OCI-LY3 (cell line): Measurements from ENCODE around the gene MAP4K2.

Experiments used
- H2AFZ ChIP-seq: fragments of 200-600, 300-600 bp; shearing (Covaris generic); 2 replicates; pipeline ENCODE4 v1.6.0; 2014; ENCODE audit warnings: antibody characterized with exemption, low read depth, low read length
- H3K27ac ChIP-seq: fragments of 200-600, 300-600 bp; sonication (generic); 2 replicates; pipeline ENCODE4 v1.5.1; 2014; ENCODE audit warnings: mild to moderate bottlenecking, low read length, moderate library complexity, mixed read lengths
- H3K27me3 ChIP-seq: fragments of 200-600, 300-600 bp; sonication (generic); 2 replicates; pipeline ENCODE4 v1.6.1; 2014; ENCODE audit warnings: low read depth, low read length, mixed read lengths
- H3K36me3 ChIP-seq: fragments of 200-600, 300-600 bp; sonication (generic); replicated peaks from 2 replicates; pipeline ENCODE3; 2014; ENCODE audit warnings: low read depth, low read length, mixed read lengths
- H3K4me1 ChIP-seq: fragments of 300-600, 200-600 bp; sonication (generic); 2 replicates; pipeline ENCODE4 v1.6.1; 2014; ENCODE audit warnings: low read length, mixed read lengths
- H3K4me2 ChIP-seq: fragments of 200-600, 300-600 bp; sonication (generic); 2 replicates; pipeline ENCODE4 v1.6.1; 2014; ENCODE audit warnings: low read length, mixed read lengths
- H3K4me3 ChIP-seq: fragments of 300-600, 200-600 bp; sonication (generic); 2 replicates; pipeline ENCODE4 v1.5.1; 2014; ENCODE audit warnings: antibody characterized with exemption, mild to moderate bottlenecking, low read length, moderate library complexity
- H3K79me2 ChIP-seq: fragments of 300-600, 200-600 bp; shearing (Covaris generic); 2 replicates; pipeline ENCODE4 v1.6.1; 2014; ENCODE audit warnings: mild to moderate bottlenecking, low read length, mixed read lengths
- H3K9ac ChIP-seq: fragments of 300-600, 200-600 bp; shearing (Covaris generic); 2 replicates; pipeline ENCODE4 v1.6.0; 2014; ENCODE audit warnings: mild to moderate bottlenecking, low read length, moderate library complexity
- H3K9me3 ChIP-seq: fragments of 200-600, 300-600 bp; shearing (Covaris generic); 2 replicates; pipeline ENCODE4 v1.6.1; 2014; ENCODE audit warnings: low read length, mixed read lengths; ENCODE audit not compliant: insufficient read depth
- H4K20me1 ChIP-seq: fragments of 200-600, 300-600 bp; sonication (generic); 2 replicates; pipeline ENCODE4 v1.6.1; 2016; ENCODE audit warnings: low read length, mixed read lengths; ENCODE audit not compliant: insufficient read depth
- CTCF ChIP-seq: fragments of 200-600, 300-600 bp; sonication (generic); IDR thresholded peaks from 2 replicates; pipeline ENCODE4 v1.5.1; 2014; ENCODE audit warnings: antibody characterized with exemption, low read length, low read depth
- EZH2phosphoT487 ChIP-seq: fragments of 200-600 bp; shearing (Covaris generic); IDR thresholded peaks from 2 replicates; pipeline ENCODE4 v1.6.1; 2018; ENCODE audit warnings: antibody characterized with exemption, mixed run types, low read depth

The MAP4K2 gene

GRCh38 chr11:64743591-64744543, 59.1 kb downstream of the MAP4K2 start, which contains the start of gene RASGRP2:
Gene RASGRP2 (minus strand): TSS chr11:64744142. CDS start chr11:64742866, 1,276 bp downstream.
- peak within 1 kb of the TSS; percentile 74 for H3K27ac ChIP-seq
- no peaks in the 10 kb centered on the region for H3K27me3 ChIP-seq
- H3K9ac ChIP-seq: peak within 1 kb of the TSS; percentile 93
- no peaks in the 10 kb centered on the region for H4K20me1 ChIP-seq
- TF ChIP-seq EZH2phosphoT487: no peak
- peak; percentile 90 for TF ChIP-seq CTCF
- no peaks in the 10 kb centered on the region for H3K36me3 ChIP-seq
- peaks cover 27% of the 10 kb centered on the region for H3K4me1 ChIP-seq
- H3K4me2 ChIP-seq: peak within 1 kb of the TSS; percentile 99
- peak within 1 kb of the TSS; percentile 84 for H3K4me3 ChIP-seq
- peak within 1 kb of the TSS; percentile 37; the same call in 1 of the 2 replicates for H2AFZ ChIP-seq
- no peaks in the 10 kb centered on the region for H3K9me3 ChIP-seq
- H3K79me2 ChIP-seq: no peaks in the 10 kb centered on the region

- Histone ChIP-seq H3K9ac (peak overlapping the region; percentile 93), H3K36me3 (no peaks in the 10 kb centered on the region), H4K20me1 (no peaks in the 10 kb centered on the region), H3K9me3 (no peaks in the 10 kb centered on the region), H3K27me3 (no peaks in the 10 kb centered on the region), H3K4me1 (peaks cover 22% of the 10 kb centered on the region), H3K79me2 (no peaks in the 10 kb centered on the region), H3K27ac (peak overlapping the region; percentile 25), H2AFZ (peak overlapping the region; percentile 37; the same call in 1 of the 2 replicates), H3K4me3 (peak overlapping the region; percentile 84), H3K4me2 (peak overlapping the region; percentile 99)
- TF ChIP-seq CTCF (peak; percentile 75), EZH2phosphoT487 (no peak)
Measured at GRCh38 chr11:64742889-64743590, 60.0 kb downstream of the MAP4K2 start.

GRCh38 chr11:64742087-64742888, 60.7 kb downstream of the MAP4K2 start:
- peak overlapping the region; percentile 99 for H3K4me2 ChIP-seq
- no peaks in the 10 kb centered on the region for H3K27me3 ChIP-seq
- peaks cover 22% of the 10 kb centered on the region for H3K4me1 ChIP-seq
- peak overlapping the region; percentile 84 for H3K4me3 ChIP-seq
- H4K20me1 ChIP-seq: no peaks in the 10 kb centered on the region
- no peaks in the 10 kb centered on the region for H3K9me3 ChIP-seq
- H3K36me3 ChIP-seq: no peaks in the 10 kb centered on the region
- H3K9ac ChIP-seq: peak overlapping the region; percentile 93
- TF ChIP-seq CTCF: no peak
- no peak for TF ChIP-seq EZH2phosphoT487
- no peak overlapping the region; the same call in 1 of the 2 replicates for H3K27ac ChIP-seq
- H3K79me2 ChIP-seq: no peaks in the 10 kb centered on the region
- H2AFZ ChIP-seq: no peak overlapping the region; the same call in 1 of the 2 replicates
